ENCODE results near the gene WFIKKN2.

- TF ChIP-seq EP300 (IDR thresholded peaks at IDR 0.05) (no peak), CTCF (IDR thresholded peaks at IDR 0.05) (no peak), POLR2A (IDR thresholded peaks at IDR 0.05; ENCODE audit: low read depth) (no peak)
Observed at GRCh38 chr17:50808888-50809287, 26.5 kb upstream of the WFIKKN2 start.

All from esophagus muscularis mucosa (tissue), 4 donors.